HG03354 (cell line): Measurements from ENCODE around the gene KDM6A.

Source experiments
- ATAC-seq: cut with Tn5 transposase; IDR thresholded peaks from one replicate; pipeline ENCODE4 v1.9.1; 2021; ENCODE audit warnings: mild to moderate bottlenecking; ENCODE audit not compliant: unreplicated experiment, poor library complexity, severe bottlenecking

Gene KDM6A

DNA sequence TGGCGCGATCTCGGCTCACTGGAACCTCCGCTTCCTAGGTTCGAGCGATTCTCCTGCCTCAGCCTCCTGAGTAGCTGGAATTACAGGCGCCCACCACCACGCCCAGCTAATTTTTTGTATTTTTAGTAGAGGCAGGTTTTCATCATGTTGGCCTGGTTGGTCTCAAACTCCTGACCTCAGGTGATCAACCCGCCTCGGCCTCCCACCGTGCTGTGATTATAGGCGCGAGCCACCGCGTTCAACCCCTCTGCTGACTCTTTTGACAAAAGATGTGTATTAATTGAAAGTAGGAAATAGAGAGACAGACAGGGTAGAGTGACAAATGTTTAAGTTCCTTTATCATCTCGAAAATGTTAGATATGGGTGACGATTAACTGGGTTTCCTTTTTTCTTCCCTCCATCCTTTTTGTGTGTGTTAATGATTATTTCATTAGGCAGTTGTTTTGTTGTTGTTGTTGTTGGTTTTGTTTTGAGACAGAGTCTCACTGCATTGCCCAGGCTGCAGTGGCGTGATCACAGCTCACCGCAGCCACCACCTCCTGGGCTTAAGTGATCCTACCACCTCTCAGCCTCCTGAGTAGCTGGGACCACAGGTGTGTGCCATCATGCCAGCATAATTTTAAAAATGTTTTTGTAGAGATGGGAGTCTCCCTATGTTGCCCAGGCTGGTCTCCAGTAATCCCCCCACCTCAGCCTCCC is 79.5 kb downstream of the KDM6A start:
- ATAC-seq, result no peak

DNA sequence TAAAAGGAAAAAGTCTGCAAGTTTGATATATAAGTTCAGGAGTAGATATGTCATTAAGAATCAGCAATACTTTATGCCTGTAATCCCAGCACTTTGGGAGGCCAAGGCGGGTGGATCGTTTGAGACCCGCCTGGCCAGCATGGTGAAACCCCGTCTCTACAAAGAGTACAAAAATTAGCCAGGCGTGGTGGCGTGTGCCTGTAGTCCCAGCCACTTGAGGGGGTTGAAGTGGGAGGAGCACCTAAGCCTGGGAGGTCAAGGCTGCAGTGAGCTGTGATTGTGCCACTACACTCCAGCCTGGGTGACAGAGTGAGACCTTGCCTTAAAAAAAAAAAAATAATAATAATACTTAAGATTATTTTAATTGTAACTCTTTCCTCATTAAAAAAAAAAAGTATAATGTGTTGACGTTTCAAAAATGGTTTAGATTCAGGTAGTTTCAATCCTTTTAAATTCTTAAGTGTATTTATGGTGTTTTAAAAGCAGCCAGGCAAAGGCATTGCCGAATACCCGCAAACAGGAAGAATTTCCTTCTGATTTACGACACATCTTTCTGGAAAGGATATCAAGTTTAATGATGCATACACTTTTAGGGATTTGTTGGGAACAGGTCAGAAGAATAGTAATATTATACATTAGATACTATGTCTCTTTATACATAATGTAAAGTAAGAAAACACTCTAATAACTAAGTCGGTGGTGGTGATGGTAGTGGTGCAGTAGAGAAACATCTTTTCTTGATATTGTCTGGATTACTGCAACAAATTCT is 80.9 kb downstream of the KDM6A start:
- ATAC-seq, result no peak

DNA sequence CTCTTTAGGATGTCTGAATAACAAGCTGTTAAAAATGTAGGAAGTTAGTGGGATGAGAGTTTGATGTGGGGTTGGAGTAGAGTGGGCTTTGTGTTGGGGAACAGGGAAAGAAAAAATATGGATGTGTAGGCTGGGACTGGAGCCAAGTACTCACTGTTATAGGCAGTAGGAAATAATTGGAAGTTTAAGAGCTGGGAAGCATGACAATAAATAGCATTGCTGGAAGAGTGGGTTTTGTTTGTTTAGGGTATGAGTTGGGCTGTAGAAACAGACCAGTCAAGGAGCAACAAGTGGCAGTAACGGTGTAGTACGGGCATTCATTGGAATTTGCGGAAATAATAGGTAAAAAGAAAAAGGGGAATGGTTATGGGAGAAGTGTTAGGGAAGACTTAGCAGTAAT is 81.6 kb downstream of the KDM6A start:
- no peak for ATAC-seq

DNA sequence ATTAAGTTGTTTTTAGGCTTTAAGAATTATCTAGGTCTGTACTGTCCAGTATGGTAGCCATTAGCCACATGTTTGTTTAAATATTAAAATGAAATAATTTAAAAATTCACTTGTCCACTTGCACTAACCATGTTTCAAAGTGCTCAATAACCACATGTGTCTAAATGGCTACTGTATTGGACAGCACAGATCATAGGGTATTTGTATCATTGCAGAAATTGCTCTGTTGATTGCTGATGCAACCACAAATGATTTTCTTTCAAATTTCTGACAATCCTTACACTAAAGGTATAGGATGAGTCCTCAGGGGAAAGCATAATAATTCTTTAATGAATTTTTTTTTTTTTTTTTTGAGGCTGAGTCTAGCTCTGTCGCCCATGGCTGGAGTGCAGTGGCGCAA is 84.9 kb downstream of the KDM6A start:
- ATAC-seq, result no peak

DNA sequence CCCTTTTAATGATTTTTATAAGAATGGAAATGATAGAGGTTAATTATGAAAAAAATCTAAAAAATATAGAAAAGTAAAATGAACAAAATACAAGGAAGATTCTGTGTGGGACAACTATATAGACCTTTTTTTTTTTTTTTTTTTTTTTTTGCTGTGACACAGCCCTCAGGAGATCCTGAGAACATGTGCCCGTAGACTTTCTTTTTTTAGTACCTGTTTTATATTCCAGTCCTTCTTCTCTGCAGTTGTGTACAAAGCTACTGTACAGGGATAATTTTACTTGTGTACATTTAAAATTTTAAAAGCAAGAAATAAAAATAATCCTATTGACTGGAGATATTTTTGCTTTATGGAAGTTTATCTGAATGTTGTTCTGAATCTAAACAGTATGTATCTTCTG is 85.5 kb downstream of the KDM6A start:
- ATAC-seq, result no peak

DNA sequence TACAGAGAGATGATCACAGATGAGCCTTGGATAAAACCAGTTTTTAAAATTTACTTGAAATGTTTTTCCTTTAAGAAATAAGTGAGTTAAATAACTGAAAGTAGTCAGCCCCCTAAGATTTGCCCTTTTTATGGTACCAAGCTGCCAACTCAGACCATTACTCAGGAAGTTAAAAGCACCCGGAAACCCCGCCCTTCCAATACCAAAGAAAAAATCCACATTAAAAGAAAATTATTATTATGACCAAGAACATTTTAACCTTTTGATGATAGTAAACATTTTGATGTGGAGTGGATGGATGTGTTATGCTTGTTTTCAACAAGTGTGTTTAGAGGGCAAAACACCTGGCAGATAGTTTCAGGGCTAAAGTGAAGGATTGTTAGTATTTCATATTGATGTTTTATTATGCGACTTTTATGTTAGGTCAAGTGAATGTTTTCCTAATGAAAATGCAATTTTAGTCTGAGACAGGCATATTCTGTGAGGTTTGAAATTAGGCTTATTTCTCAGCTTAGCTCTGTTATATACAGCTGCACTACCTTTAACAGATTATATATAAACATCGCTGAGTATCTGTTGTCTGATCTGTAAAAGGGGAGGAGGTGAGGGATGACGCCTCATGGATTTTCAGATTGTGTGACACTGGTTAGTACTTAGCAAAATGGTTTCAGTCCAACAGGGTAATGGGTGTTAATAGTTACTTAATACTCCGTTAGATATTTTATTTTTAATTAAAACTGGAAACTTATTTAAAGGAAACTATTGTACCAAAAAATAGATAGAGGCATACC is 89.0 kb downstream of the KDM6A start:
- ATAC-seq, result no peak

DNA sequence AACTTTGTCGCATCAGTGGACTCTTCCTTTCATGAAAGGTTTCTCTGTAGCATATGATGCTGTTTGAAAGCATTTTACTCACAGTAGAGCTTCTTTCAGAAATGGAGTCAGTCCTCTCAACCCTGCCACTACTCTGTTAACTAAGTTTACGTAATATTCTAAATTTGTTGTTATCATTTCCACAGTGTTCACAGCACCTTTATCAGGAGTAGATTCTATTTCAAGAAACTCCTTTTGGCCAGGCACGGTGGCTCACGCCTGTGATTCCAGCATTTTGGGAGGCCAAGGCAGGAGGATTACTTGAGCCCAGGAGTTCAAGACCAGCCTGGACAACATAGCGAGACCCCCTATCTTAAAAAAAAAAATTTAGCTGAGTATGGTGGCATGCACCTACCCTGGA is 90.0 kb downstream of the KDM6A start:
- no peak for ATAC-seq

DNA sequence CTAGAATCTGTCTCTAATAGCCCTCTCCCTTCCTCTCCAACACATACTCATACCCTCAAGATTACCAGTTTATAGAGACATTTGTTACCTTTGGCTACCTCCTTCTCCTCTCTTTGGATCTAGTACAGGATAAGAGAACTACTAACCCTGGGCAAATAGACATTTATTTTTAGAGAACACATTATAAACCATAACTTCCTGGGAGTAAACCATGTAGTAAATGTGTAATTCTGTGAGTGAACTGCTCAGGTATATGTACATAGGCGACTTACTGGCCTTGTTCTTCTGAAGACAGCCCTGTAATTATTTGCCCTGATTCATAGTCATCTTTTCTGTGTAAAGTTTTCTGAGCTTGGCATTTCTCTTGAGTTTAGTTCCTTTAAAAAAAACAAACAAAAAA is 94.2 kb downstream of the KDM6A start:
- ATAC-seq, result no peak

DNA sequence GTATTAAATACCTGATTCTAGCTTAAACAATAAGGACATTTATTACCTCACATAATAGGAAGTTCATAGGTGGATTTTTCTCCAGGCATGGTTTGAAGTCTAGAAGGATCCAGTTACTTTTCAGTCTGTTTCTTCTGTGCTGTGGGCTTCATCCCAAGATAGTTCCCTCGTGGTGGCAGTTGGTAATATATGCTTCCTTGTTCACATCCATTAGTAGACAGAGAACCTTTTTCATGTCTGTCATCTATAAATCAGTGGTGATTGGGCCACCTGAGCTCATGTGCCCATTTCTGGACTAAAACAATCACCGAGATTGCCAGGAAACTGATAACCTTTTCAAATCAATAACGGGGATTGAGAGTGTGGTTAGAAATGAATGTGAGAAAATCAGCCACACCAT is 97.7 kb downstream of the KDM6A start:
- ATAC-seq, result no peak

DNA sequence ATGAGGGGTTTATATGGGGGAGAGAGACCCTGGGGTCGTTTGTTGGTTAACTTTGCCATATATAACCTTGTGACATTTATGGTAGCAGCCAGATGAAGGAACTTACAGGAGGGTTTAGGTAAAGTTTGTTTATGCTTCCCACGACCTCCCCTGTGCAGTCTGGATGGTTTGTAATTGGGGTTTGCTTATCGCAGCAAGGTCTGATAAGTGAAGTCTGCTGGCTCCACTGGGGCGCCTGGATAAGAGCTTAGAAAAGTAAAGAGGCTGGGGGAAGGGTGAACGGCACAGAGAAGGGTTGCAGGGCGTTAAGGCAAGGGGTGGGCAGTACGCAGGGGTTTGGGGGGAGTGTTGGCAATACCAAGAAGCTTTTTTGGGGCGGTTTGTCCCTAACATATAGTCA is 98.7 kb downstream of the KDM6A start:
- ATAC-seq, result no peak

DNA sequence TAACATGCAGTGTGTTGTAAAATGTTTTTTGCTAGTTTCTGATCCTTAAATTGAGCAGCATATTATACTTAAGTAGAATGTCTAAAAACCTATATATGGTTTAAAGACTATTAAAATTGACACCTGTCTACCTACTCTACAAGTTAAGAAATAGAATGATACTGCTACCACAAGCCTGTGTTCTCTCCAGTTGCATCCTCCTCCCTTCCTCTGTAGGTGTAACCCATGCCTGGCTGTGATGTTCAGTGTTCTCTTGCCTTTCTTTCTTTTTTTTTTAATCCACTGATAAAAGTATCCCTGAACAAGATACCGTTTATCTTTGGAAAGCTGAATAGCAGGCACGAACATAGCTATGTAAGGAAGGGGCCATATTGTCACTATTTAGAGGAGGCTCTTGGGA is 99.1 kb downstream of the KDM6A start:
- no peak for ATAC-seq

DNA sequence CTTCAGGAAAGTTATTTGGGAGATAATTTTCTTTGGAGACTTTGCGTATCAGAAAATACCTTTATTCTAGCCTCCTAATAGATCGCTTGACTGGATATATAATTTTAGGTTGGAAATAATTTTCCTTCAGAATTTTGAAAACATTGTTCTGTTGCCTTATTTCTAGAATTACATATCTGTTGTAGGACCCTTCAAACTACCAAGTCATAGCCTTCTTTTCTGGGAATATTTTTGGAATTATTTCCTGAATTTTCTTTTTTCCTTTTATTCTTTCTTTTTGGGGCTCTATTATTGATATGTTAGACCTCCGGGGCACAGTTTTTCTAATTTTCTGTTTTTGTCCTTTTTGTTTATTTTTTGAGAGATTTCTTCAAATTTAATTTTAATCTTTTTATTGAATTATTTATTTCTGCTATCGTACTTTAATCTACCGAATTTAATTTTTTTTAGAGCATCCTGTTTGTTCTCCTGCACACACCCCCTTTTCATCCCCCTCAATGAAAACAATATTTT is 100.5 kb downstream of the KDM6A start:
- ATAC-seq, result no peak

DNA sequence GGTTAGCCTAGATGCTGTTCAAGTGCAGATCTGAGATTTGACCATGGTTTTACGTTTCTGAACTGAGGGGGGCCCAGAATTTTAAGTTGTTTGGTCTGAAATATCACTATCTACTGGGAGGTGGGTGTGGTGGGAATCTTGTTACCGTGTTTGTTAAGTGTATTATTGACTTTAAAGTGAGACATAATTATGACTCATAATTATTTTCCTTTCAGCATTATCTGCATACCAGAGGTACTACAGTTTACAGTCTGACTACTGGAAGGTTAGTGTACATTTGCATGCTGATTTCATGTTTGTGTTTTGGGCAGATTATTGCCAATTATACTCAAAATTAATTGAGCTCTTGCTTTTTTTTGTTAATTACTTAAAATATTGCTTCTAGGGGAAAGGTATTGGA is 101.5 kb downstream of the KDM6A start:
- ATAC-seq, result no peak

DNA sequence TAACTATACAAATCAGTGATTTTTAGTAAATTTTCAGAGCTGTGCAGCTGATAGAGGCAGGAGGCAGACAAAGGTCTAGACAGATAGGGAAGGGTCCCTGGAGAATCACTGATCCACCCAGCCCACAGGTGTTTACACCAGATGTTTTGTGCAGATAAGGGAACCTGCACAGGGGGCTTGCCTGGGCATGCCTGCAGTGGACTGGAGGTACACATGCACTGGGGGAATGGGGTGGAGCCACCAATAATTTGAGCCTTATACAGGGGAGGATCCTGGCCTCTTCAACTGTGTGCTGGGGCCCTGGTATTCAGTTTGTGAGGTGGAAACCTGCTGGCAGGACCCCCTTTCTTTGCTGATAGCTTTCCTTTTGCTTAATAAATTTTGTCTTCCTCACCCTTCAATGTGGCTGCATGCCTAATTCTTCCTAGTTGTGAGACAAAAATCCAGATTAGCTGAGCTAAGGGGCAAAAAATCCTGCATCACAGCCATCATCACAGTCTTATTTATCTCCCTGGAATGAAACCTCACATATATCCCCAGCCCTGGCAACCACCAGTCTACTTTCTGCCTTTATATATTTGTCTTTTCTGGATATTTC is 102.8 kb downstream of the KDM6A start:
- no peak for ATAC-seq

DNA sequence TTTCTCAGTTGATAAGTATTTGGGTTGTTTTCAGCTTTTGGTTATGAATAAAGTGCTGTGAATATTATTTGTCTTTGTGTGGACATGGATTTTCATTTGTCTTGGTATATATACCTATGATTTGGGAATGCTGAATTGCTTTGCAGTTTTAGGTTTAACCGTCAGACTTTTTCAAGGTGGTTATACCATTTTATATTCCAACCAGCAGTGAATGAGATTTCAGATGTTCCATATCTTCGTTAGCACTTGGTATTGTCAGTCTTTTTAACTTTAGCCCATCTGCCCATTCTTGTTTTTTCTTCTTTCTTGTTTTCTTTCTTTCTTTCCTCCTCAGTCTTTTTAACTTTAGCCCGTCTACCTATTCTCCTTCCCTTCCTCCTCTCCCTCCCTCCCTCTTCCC is 106.0 kb downstream of the KDM6A start:
- ATAC-seq, result no peak

DNA sequence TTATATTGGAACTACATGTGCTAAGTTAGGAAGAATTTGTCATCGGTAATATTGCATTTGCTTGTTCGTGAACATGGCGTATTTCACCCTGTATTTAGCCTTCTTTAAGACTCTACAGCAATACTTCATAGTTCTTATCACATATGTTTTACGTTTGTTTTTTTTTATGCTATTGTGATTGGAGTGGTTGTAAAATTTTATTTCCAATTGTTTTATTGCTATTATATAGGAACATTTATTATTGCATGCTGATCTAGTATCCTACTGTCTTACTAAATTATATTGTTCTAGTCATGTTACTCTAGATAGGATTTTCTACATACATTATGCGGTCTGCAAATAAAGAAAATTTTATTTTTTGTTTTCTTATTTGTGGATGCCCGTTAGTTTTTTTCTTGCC is 107.4 kb downstream of the KDM6A start:
- ATAC-seq, result no peak

DNA sequence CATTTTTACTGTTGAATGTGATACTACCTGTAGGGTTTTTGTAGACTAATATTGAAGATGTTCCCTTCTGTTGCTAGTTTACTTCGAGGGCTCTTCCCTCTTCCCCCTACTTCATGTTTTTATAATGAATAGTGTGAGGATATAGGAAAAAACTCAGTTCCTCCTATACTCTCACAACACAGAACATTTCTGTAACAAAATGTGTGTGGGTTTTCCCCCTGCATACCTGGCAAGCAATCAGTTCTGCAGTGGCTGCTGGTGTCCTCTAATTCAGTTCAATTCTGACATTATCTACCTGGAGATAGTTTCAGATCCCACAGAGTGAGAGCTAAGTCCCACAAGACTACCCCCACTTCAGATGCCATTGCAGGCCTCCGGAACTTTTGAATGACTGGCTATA is 107.9 kb downstream of the KDM6A start:
- no peak for ATAC-seq

DNA sequence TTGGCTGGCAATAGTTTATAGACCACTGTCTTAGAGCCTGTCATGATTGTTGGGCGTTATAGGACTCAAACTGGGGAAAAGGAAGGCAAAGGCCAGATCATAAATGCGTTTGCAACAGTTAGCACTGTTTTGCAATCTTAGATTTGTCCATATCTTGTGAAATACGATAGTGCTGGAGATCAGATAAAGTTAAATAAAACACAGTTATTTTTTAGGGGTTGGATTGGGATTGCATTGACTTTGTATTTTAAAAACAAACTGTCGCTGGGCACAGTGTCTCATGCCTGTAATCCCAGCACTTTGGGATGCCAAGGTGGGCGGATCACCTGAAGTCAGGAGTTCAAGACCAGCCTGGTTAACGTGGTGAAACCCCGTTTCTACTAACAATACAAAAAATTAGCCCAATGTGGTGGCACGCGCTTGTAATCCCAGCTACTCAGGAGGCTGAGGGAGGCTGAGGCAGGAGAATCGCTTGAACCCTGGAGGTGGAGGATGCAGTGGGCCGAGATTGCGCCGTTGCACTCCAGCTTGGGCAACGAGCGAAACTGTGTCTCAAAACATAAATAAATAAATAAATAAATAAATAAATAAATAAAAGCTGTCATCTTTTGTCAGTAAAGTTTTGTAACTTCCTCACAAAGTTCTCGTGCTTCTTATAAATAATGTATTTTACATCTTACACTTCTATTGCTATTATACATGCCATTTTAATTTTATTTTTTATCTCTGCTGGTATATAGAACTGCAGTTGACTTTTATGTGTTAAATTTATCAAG is 117.2 kb downstream of the KDM6A start:
- no peak for ATAC-seq

DNA sequence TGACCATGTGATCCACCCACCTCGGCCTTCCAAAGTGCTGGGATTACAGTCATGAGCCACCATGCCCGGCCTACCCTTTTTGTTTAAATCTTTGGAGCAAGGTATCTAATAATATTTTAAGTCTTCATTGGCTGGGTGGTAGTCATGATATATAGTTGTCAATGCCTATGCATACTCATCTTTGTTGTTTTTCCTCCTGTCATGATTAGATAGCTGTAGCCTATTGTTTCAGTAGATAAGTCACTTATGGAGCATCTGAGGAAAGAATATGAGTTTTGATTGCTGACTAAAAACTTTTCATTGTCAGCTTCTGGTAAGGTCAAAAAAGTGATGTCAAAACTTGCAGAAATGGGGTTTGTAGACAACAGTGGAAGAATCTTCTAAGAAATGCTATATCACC is 119.8 kb downstream of the KDM6A start:
- no peak for ATAC-seq

DNA sequence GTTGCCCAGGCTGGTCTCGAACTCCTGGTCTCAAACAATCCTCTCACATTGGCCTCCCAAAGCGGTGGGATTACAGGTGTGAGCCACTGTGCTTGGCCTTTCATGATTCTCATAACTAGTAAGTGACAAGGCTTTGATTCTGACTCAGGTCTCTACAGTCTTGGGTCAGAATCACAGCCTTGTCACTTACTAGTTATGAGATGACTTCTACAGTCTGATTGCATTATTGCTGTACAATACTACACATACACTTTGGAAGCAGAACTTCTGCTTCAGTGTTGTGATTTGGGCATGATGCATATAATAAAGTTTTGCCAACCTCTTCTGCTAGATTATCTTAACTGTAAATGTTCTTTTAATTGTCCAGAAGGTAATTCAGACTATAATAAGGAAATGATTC is 123.3 kb downstream of the KDM6A start:
- no peak for ATAC-seq
